ENCODE data around the gene PITPNM1. TPM values are rescaled to one million over a fixed set of nuclear protein-coding genes. Genes with fewer than 3 reads are reported as not detected.

PITPNM1 gene
- polyA plus RNA-seq, 1 donor (not counting 4 experiments of a cell fraction or from before 2014, with no cell fraction given) = 15.9 TPM

GRCh38 chr11:67468456-67468758 is 36.8 kb downstream of the PITPNM1 start:
- Histone ChIP-seq H3K9me3 (ENCODE audit: control insufficient read depth, low read depth, low read length) (no peaks in the 10 kb centered on the region), H3K27me3 (ENCODE audit: control insufficient read depth, extremely low read depth, insufficient read depth, low read length) (no peaks in the 10 kb centered on the region), H4K20me1 (ENCODE audit: control insufficient read depth, extremely low read depth, insufficient read depth, low read length) (no peaks in the 10 kb centered on the region), H3K9ac (ENCODE audit: control insufficient read depth, extremely low read depth, insufficient read depth, low read length) (peak overlapping the region; percentile 68), H3K79me2 (ENCODE audit: control insufficient read depth, insufficient read depth, low read length) (no peaks in the 10 kb centered on the region), H3K36me3 (ENCODE audit: control insufficient read depth in 2 of 2, extremely low read depth in 1 of 2, insufficient read depth in 2 of 2, low read length in 2 of 2) (peaks cover 0 to 5% of the 10 kb centered on the region in 2 experiments), H3K4me2 (ENCODE audit: control insufficient read depth, extremely low read depth, insufficient read depth, low read depth, low read length) (peak overlapping the region; percentile 82), H3K27ac (ENCODE audit: control insufficient read depth, insufficient read depth, low read length) (peak overlapping the region; percentile 63), H2AFZ (ENCODE audit: control insufficient read depth, low read length) (no peak overlapping the region), H3K4me3 (ENCODE audit: control insufficient read depth in 2 of 3, extremely low read depth in 1 of 3, insufficient read depth in 2 of 3, low read depth in 1 of 3, low read length in 3 of 3) (peak overlapping the region; percentile 63 to 74 (median 74)), H3K9me1 (ENCODE audit: control insufficient read depth, extremely low read depth, insufficient read depth, low read length) (no peaks in the 10 kb centered on the region), H3K4me1 (ENCODE audit: control insufficient read depth, extremely low read depth, insufficient read depth, low read length) (peaks cover 23% of the 10 kb centered on the region)
- dilution Hi-C loops (cut with MboI; ENCODE audit: extremely low pct_ligation_motif_present, low sequenced_read_pairs) = no loop called here
- TF ChIP-seq EZH2 (IDR thresholded peaks at IDR 0.05; ENCODE audit: low read length) (no peak), CTCF (optimal IDR thresholded peaks at IDR 0.05 in 1 of 3, IDR thresholded peaks at IDR 0.05 in 1 of 3, conservative IDR thresholded peaks at IDR 0.05 in 1 of 3; ENCODE audit: extremely low read depth in 1 of 3, insufficient read depth in 2 of 3, low read length in 3 of 3) (no peak)
- FAIRE-seq (no peak), DNase-seq (ENCODE audit: low read depth, low spot score) (no peak)

- no peak for TF ChIP-seq EZH2 (IDR thresholded peaks at IDR 0.05; ENCODE audit: low read length)
- TF ChIP-seq CTCF (optimal IDR thresholded peaks at IDR 0.05 in 1 of 3, IDR thresholded peaks at IDR 0.05 in 1 of 3, conservative IDR thresholded peaks at IDR 0.05 in 1 of 3; ENCODE audit: extremely low read depth in 1 of 3, insufficient read depth in 2 of 3, low read length in 3 of 3) = no peak
- H3K9me3 ChIP-seq (ENCODE audit: control insufficient read depth, low read depth, low read length) = no peaks in the 10 kb centered on the region
- peaks cover 0 to 5% of the 10 kb centered on the region in 2 experiments for H3K36me3 ChIP-seq (ENCODE audit: control insufficient read depth in 2 of 2, extremely low read depth in 1 of 2, insufficient read depth in 2 of 2, low read length in 2 of 2)
- H3K9me1 ChIP-seq (ENCODE audit: control insufficient read depth, extremely low read depth, insufficient read depth, low read length) = no peaks in the 10 kb centered on the region
- no peak overlapping the region for H2AFZ ChIP-seq (ENCODE audit: control insufficient read depth, low read length)
- peak overlapping the region; percentile 68 for H3K9ac ChIP-seq (ENCODE audit: control insufficient read depth, extremely low read depth, insufficient read depth, low read length)
- no peaks in the 10 kb centered on the region for H4K20me1 ChIP-seq (ENCODE audit: control insufficient read depth, extremely low read depth, insufficient read depth, low read length)
- dilution Hi-C loops (cut with MboI; ENCODE audit: extremely low pct_ligation_motif_present, low sequenced_read_pairs) = no loop called here
- no peaks in the 10 kb centered on the region for H3K27me3 ChIP-seq (ENCODE audit: control insufficient read depth, extremely low read depth, insufficient read depth, low read length)
- H3K79me2 ChIP-seq (ENCODE audit: control insufficient read depth, insufficient read depth, low read length) = no peaks in the 10 kb centered on the region
- peak overlapping the region; percentile 63 to 74 (median 74) for H3K4me3 ChIP-seq (ENCODE audit: control insufficient read depth in 2 of 3, extremely low read depth in 1 of 3, insufficient read depth in 2 of 3, low read depth in 1 of 3, low read length in 3 of 3)
- peaks cover 23% of the 10 kb centered on the region for H3K4me1 ChIP-seq (ENCODE audit: control insufficient read depth, extremely low read depth, insufficient read depth, low read length)
- DNase-seq (ENCODE audit: low read depth, low spot score) = no peak
- peak overlapping the region; percentile 82 for H3K4me2 ChIP-seq (ENCODE audit: control insufficient read depth, extremely low read depth, insufficient read depth, low read depth, low read length)
- H3K27ac ChIP-seq (ENCODE audit: control insufficient read depth, insufficient read depth, low read length) = peak overlapping the region; percentile 63
- no peak for FAIRE-seq
These were observed 37.1 kb downstream of the PITPNM1 start for GRCh38 chr11:67468056-67468455.
